ENCODE measurements around the gene ASB11. TPM values are rescaled to one million over a fixed set of nuclear protein-coding genes. Genes with fewer than 3 reads are reported as not detected.
A peak's percentile ranks its signal among the peaks of the same experiment; 100 is the strongest.

ASB11 gene
- polyA plus RNA-seq, 2 donors, result not detected

DNA sequence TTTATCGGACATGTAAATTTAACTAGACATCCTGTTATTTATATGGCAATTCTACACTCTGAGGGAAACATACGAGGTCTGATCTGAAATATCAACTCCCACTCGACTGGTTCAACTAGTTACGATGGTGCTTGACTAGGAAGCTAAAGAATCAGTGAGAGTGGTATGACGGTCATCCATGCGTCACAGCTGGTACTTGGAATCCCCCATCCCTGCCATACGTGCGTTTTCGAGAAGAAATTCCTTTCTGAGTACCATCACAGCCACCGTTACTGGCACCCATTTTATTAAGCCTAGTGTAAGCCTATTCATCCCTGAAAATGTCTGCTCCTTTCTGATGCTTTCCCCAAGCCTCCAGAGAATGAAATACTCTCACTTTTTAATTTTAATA, 20.6 kb upstream of the ASB11 start:
- peaks cover 0 to 2% of the 10 kb centered on the region in 2 donors for H3K9me3 ChIP-seq (ENCODE audit: control insufficient read depth in 2 of 2, insufficient read depth in 1 of 2, low read depth in 1 of 2, low read length in 1 of 2)
- H3K27ac ChIP-seq (ENCODE audit: low read depth in 2 of 2, low read length in 1 of 2), result peak overlapping the region in 1 of 2 donors; percentile 67
- H3K4me1 ChIP-seq (ENCODE audit: control insufficient read depth in 2 of 2, insufficient read depth in 2 of 2, low read length in 1 of 2), result no peaks in the 10 kb centered on the region
- peaks cover 0 to 4% of the 10 kb centered on the region in 2 donors for H3K27me3 ChIP-seq (ENCODE audit: control insufficient read depth in 1 of 2, insufficient read depth in 2 of 2, low read length in 2 of 2)
- no peaks in the 10 kb centered on the region for H3K36me3 ChIP-seq (ENCODE audit: control insufficient read depth in 2 of 2, insufficient read depth in 2 of 2, low read length in 1 of 2)
- peak overlapping the region in 1 of 2 donors; percentile 32 for H3K4me3 ChIP-seq (ENCODE audit: low read depth in 1 of 2, low read length in 2 of 2)
- 0 to 28% methylated on average over 10 of the region's 10 CpGs for WGBS, 2 donors

DNA sequence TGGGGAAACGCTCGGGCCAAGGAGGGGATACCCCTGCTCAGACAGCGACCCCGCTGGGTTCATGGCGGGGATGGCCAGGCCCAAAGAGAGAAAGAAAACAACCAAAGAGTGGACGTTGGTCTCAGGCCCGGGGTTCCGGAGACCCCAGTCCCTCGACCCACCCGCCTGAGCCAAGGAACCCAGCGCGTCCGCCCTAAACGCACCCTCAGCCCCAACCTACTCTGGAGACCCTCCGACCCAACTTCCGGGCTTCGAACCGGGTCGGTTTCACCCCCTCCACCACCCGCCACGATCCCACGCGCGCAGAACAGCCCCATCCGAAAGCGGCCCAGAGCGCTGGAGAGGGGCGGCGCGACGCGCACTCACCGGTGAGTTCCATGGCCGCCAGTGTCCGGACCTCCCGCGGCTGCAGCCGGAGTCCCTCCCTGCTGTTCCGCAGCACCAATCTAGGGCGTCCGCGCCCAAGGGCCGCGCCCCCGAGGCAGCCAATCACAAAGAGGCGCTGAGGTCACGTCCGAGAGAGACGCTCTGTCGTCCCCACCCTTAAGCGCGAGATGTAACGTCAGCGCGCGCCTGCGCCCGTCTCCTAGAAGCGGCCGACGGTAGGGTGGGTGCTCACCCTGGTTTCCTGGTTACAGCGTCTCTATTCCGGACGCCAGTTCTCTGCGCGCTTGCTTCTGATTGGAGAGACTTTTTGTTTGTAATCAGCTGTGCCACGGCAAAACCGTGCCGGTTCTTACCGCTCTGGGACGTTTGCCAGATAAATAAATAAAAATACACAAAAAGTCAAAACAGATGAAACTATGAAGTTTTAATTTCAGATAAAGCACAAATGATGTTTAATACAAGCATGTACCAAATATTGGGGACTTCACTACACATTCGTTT, 19.9 kb upstream of the ASB11 start, which contains the start of gene PIGA:
Gene PIGA (minus strand): TSS at position 389 of the 888 bp plus-strand sequence. CDS start 3,593 bp downstream, outside the sequence.
- H3K27ac ChIP-seq (ENCODE audit: low read depth in 2 of 2, low read length in 1 of 2), result peak within 1 kb of the TSS; percentile 88 to 94

DNA sequence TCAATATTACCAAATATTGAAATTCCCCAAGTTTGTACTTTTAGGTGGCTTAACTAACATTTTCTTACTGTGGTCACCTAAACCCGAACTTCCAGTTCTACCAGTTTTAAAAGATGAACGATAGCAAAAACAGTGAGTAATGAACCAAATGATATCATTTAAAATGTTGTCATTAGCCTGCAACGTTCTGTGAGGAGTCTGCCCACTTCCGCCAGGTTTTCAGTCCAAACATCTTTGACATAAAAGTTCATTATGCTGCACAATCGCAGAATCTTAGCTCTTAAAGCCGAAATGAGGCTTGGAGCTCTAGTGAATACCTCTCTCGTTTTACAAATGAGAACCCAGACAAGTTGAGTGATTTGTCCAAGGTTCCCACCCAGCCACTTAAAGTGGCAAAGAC, 19.1 kb upstream of the ASB11 start:
- H3K27ac ChIP-seq (ENCODE audit: low read depth in 2 of 2, low read length in 1 of 2), result peak overlapping the region; percentile 88 to 94
- 2 to 31% methylated on average over 7 of the region's 7 CpGs for WGBS, 2 donors
- peaks cover 0 to 2% of the 10 kb centered on the region in 2 donors for H3K9me3 ChIP-seq (ENCODE audit: control insufficient read depth in 2 of 2, insufficient read depth in 1 of 2, low read depth in 1 of 2, low read length in 1 of 2)
- peaks cover 0 to 4% of the 10 kb centered on the region in 2 donors for H3K27me3 ChIP-seq (ENCODE audit: control insufficient read depth in 1 of 2, insufficient read depth in 2 of 2, low read length in 2 of 2)
- H3K4me1 ChIP-seq (ENCODE audit: control insufficient read depth in 2 of 2, insufficient read depth in 2 of 2, low read length in 1 of 2), result no peaks in the 10 kb centered on the region
- H3K36me3 ChIP-seq (ENCODE audit: control insufficient read depth in 2 of 2, insufficient read depth in 2 of 2, low read length in 1 of 2), result no peaks in the 10 kb centered on the region
- peak overlapping the region; percentile 54 to 87 for H3K4me3 ChIP-seq (ENCODE audit: low read depth in 1 of 2, low read length in 2 of 2)

More for the DNA sequence above, 19.9 kb upstream of the ASB11 start, which contains the start of gene PIGA:
- 1 to 23% methylated on average over 71 to 72 of the region's 72 CpGs for WGBS, 2 donors
- peak within 1 kb of the TSS; percentile 54 to 87 for H3K4me3 ChIP-seq (ENCODE audit: low read depth in 1 of 2, low read length in 2 of 2)
- H3K27me3 ChIP-seq (ENCODE audit: control insufficient read depth in 1 of 2, insufficient read depth in 2 of 2, low read length in 2 of 2), result peaks cover 0 to 4% of the 10 kb centered on the region in 2 donors
- no peaks in the 10 kb centered on the region for H3K4me1 ChIP-seq (ENCODE audit: control insufficient read depth in 2 of 2, insufficient read depth in 2 of 2, low read length in 1 of 2)
- no peaks in the 10 kb centered on the region for H3K36me3 ChIP-seq (ENCODE audit: control insufficient read depth in 2 of 2, insufficient read depth in 2 of 2, low read length in 1 of 2)
- peaks cover 0 to 2% of the 10 kb centered on the region in 2 donors for H3K9me3 ChIP-seq (ENCODE audit: control insufficient read depth in 2 of 2, insufficient read depth in 1 of 2, low read depth in 1 of 2, low read length in 1 of 2)

DNA sequence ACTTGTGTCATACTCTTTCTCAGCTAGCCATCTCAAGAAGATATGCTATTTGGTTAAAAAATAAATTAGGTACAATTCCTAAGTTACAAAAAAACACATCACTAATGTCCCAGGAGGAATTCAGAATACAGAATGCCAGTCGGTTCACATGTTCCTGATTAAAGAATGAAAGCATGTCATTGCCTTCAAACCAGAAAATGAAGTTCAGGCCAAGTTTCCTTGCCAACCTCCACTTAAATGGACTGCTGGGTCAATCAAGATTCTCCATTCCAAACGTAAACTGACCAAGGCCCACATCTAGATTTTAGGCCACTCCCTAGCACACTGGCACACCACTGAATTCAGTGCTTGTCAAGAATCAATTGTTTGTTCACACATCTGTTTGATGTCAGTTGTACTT, 13.4 kb upstream of the ASB11 start:
- Histone ChIP-seq H3K4me3 (ENCODE audit: low read depth in 1 of 2, low read length in 2 of 2) (no peak overlapping the region), H3K27ac (ENCODE audit: low read depth in 2 of 2, low read length in 1 of 2) (no peak overlapping the region), H3K9me3 (ENCODE audit: control insufficient read depth in 2 of 2, insufficient read depth in 1 of 2, low read depth in 1 of 2, low read length in 1 of 2) (no peaks in the 10 kb centered on the region), H3K4me1 (ENCODE audit: control insufficient read depth in 2 of 2, insufficient read depth in 2 of 2, low read length in 1 of 2) (no peaks in the 10 kb centered on the region), H3K27me3 (ENCODE audit: control insufficient read depth in 1 of 2, insufficient read depth in 2 of 2, low read length in 2 of 2) (no peaks in the 10 kb centered on the region), H3K36me3 (ENCODE audit: control insufficient read depth in 2 of 2, insufficient read depth in 2 of 2, low read length in 1 of 2) (no peaks in the 10 kb centered on the region)
- WGBS, 2 donors, result 39 to 44% methylated on average over 2 of the region's 2 CpGs

DNA sequence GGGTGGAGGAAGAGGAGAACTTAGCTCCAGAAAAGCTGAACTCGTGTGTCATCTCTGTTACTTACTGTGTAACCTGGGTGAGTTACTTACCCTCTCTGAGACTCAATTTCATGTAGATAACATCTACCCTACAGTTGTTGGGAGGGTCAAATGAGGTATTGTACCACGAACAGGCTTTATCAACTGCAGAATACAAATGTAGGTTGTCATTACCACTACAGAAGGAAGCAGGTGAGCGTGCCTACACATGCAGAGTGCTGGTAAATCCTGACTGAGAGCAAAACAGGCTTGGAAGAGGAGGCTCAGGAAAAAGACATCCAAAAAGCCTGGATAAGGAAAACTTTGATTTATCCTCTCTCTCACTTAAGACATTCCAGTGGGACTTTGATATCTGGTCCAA, 12.7 kb upstream of the ASB11 start:
- H3K9me3 ChIP-seq (ENCODE audit: control insufficient read depth in 2 of 2, insufficient read depth in 1 of 2, low read depth in 1 of 2, low read length in 1 of 2), result no peaks in the 10 kb centered on the region
- H3K4me3 ChIP-seq (ENCODE audit: low read depth in 1 of 2, low read length in 2 of 2), result no peak overlapping the region
- WGBS, 2 donors, result 66 to 67% methylated on average over 3 of the region's 3 CpGs
- H3K27ac ChIP-seq (ENCODE audit: low read depth in 2 of 2, low read length in 1 of 2), result no peak overlapping the region
- H3K36me3 ChIP-seq (ENCODE audit: control insufficient read depth in 2 of 2, insufficient read depth in 2 of 2, low read length in 1 of 2), result no peaks in the 10 kb centered on the region
- no peaks in the 10 kb centered on the region for H3K27me3 ChIP-seq (ENCODE audit: control insufficient read depth in 1 of 2, insufficient read depth in 2 of 2, low read length in 2 of 2)
- no peaks in the 10 kb centered on the region for H3K4me1 ChIP-seq (ENCODE audit: control insufficient read depth in 2 of 2, insufficient read depth in 2 of 2, low read length in 1 of 2)

DNA sequence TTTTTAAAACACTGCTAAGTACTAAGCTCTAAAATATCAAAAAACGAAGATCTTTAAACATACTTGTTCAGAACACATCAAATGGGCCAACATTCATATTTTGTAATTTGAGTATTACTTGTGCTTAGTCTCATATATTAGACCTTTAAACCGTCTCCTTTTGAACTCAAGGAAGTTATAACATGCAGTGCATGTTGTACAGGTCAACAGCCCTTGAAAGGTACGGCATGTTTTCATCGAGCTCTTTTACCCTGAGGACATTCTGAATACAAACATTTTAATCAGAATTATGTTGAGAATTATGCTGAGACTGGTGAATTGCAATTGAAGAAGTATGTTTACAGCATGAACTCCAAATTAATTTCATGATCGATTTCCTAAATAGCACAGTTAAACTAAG, 7.0 kb upstream of the ASB11 start:
- no peak overlapping the region for H3K4me3 ChIP-seq (ENCODE audit: low read depth in 1 of 2, low read length in 2 of 2)
- no peaks in the 10 kb centered on the region for H3K9me3 ChIP-seq (ENCODE audit: control insufficient read depth in 2 of 2, insufficient read depth in 1 of 2, low read depth in 1 of 2, low read length in 1 of 2)
- H3K4me1 ChIP-seq (ENCODE audit: control insufficient read depth in 2 of 2, insufficient read depth in 2 of 2, low read length in 1 of 2), result no peaks in the 10 kb centered on the region
- no peak overlapping the region for H3K27ac ChIP-seq (ENCODE audit: low read depth in 2 of 2, low read length in 1 of 2)
- 81 to 88% methylated on average over 5 of the region's 5 CpGs for WGBS, 2 donors
- no peaks in the 10 kb centered on the region for H3K27me3 ChIP-seq (ENCODE audit: control insufficient read depth in 1 of 2, insufficient read depth in 2 of 2, low read length in 2 of 2)
- peaks cover 2 to 4% of the 10 kb centered on the region in 2 donors for H3K36me3 ChIP-seq (ENCODE audit: control insufficient read depth in 2 of 2, insufficient read depth in 2 of 2, low read length in 1 of 2)

DNA sequence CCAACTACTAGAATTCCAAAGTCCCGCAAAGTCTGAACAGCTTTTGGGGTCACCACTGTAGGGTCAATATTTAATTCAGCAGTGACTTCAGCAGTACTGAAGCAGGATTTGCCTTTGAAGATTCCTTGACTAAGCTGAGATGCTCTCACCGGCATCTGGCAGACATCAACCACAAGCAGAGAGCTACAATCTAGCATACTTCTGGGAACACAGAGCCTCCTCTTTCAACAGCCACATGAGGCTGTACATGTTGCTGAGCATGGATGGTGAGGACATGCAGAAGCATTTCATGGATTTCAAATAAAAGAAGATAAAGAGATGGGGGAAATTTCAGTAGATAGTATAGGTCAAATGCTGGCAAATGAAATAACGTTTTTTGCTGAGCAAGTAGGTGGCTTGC, 6.6 kb upstream of the ASB11 start:
- H3K36me3 ChIP-seq (ENCODE audit: control insufficient read depth in 2 of 2, insufficient read depth in 2 of 2, low read length in 1 of 2), result peaks cover 2 to 4% of the 10 kb centered on the region in 2 donors
- WGBS, 2 donors, result 78 to 86% methylated on average over 3 of the region's 3 CpGs
- no peaks in the 10 kb centered on the region for H3K9me3 ChIP-seq (ENCODE audit: control insufficient read depth in 2 of 2, insufficient read depth in 1 of 2, low read depth in 1 of 2, low read length in 1 of 2)
- no peaks in the 10 kb centered on the region for H3K4me1 ChIP-seq (ENCODE audit: control insufficient read depth in 2 of 2, insufficient read depth in 2 of 2, low read length in 1 of 2)
- no peak overlapping the region for H3K4me3 ChIP-seq (ENCODE audit: low read depth in 1 of 2, low read length in 2 of 2)
- H3K27me3 ChIP-seq (ENCODE audit: control insufficient read depth in 1 of 2, insufficient read depth in 2 of 2, low read length in 2 of 2), result no peaks in the 10 kb centered on the region
- H3K27ac ChIP-seq (ENCODE audit: low read depth in 2 of 2, low read length in 1 of 2), result no peak overlapping the region

DNA sequence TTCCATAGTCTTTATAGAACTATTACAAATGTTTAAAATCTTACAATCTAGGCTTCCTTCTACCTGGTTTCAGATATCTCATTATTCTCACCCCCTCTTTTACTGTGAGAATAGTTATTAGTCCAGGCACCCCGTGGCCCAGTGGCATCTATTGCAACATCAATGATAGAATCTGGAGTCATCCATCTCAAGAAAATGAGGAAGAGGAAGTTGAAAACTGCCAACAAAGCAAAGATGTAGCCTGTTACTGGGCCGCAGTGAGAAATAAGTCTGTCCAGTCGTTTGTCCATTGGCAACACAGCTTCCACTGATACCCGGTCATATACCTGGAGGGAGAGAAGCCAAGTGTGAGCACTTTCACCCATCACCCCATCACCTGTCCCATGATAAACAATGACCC, 6.0 kb upstream of the ASB11 start:
- 67 to 81% methylated on average over 4 of the region's 4 CpGs for WGBS, 2 donors

DNA sequence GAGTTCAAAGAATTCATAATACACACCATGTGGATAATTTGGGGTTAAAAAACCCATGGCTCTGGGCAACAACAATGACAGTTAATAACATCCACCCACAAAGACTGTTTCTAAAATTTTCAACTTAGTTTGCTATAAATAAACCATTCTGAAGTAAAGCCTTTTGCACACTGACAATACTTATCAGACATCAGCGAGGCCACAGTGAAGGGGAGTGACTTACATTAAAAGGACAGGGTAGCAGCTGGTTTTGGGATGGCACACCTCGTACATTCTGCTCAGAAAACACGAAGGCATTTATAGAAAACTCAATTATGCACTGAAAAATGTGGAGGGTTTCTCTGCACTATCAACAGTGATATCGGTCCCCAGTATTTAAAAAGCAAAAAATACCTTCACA, 4.9 kb upstream of the ASB11 start:
- H3K36me3 ChIP-seq (ENCODE audit: control insufficient read depth in 2 of 2, insufficient read depth in 2 of 2, low read length in 1 of 2), result peaks cover 2 to 4% of the 10 kb centered on the region in 2 donors
- H3K27me3 ChIP-seq (ENCODE audit: control insufficient read depth in 1 of 2, insufficient read depth in 2 of 2, low read length in 2 of 2), result no peaks in the 10 kb centered on the region
- H3K27ac ChIP-seq (ENCODE audit: low read depth in 2 of 2, low read length in 1 of 2), result no peak overlapping the region
- no peaks in the 10 kb centered on the region for H3K4me1 ChIP-seq (ENCODE audit: control insufficient read depth in 2 of 2, insufficient read depth in 2 of 2, low read length in 1 of 2)
- WGBS, 2 donors, result 75 to 85% methylated on average over 4 of the region's 4 CpGs
- no peaks in the 10 kb centered on the region for H3K9me3 ChIP-seq (ENCODE audit: control insufficient read depth in 2 of 2, insufficient read depth in 1 of 2, low read depth in 1 of 2, low read length in 1 of 2)
- no peak overlapping the region for H3K4me3 ChIP-seq (ENCODE audit: low read depth in 1 of 2, low read length in 2 of 2)

More for the DNA sequence above, 6.0 kb upstream of the ASB11 start:
- H3K27ac ChIP-seq (ENCODE audit: low read depth in 2 of 2, low read length in 1 of 2), result no peak overlapping the region
- H3K27me3 ChIP-seq (ENCODE audit: control insufficient read depth in 1 of 2, insufficient read depth in 2 of 2, low read length in 2 of 2), result no peaks in the 10 kb centered on the region
- H3K36me3 ChIP-seq (ENCODE audit: control insufficient read depth in 2 of 2, insufficient read depth in 2 of 2, low read length in 1 of 2), result peaks cover 2 to 4% of the 10 kb centered on the region in 2 donors
- H3K4me1 ChIP-seq (ENCODE audit: control insufficient read depth in 2 of 2, insufficient read depth in 2 of 2, low read length in 1 of 2), result no peaks in the 10 kb centered on the region
- no peaks in the 10 kb centered on the region for H3K9me3 ChIP-seq (ENCODE audit: control insufficient read depth in 2 of 2, insufficient read depth in 1 of 2, low read depth in 1 of 2, low read length in 1 of 2)
- H3K4me3 ChIP-seq (ENCODE audit: low read depth in 1 of 2, low read length in 2 of 2), result no peak overlapping the region

Measured in esophagus (tissue), 2 donors.